ENCODE data around the gene USP43. TPM values are rescaled to one million over a fixed set of nuclear protein-coding genes. Genes with fewer than 3 reads are reported as not detected.

USP43 gene
- total RNA-seq, 4 donors from 2014 or later: 0.20 to 0.84 (median 0.26) TPM

- Histone ChIP-seq H3K27me3 (no peaks in the 10 kb centered on the region), H3K27ac (no peak overlapping the region), H3K4me1 (no peaks in the 10 kb centered on the region), H3K9me3 (no peaks in the 10 kb centered on the region), H3K4me3 (no peak overlapping the region), H3K36me3 (no peaks in the 10 kb centered on the region)
- TF ChIP-seq EP300 (IDR thresholded peaks at IDR 0.05): no peak
- TF ChIP-seq, protein P1, sequence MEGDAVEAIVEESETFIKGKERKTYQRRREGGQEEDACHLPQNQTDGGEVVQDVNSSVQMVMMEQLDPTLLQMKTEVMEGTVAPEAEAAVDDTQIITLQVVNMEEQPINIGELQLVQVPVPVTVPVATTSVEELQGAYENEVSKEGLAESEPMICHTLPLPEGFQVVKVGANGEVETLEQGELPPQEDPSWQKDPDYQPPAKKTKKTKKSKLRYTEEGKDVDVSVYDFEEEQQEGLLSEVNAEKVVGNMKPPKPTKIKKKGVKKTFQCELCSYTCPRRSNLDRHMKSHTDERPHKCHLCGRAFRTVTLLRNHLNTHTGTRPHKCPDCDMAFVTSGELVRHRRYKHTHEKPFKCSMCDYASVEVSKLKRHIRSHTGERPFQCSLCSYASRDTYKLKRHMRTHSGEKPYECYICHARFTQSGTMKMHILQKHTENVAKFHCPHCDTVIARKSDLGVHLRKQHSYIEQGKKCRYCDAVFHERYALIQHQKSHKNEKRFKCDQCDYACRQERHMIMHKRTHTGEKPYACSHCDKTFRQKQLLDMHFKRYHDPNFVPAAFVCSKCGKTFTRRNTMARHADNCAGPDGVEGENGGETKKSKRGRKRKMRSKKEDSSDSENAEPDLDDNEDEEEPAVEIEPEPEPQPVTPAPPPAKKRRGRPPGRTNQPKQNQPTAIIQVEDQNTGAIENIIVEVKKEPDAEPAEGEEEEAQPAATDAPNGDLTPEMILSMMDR (IDR thresholded peaks at IDR 0.05): no peak
- TF ChIP-seq POLR2A (IDR thresholded peaks at IDR 0.05): no peak
- WGBS, 2 donors: 87 to 100% methylated on average over 1 of the region's 1 CpG
- no peak for DNase-seq (ENCODE audit: low spot score in 2 of 2)
These were observed 120.0 kb downstream of the USP43 start for GRCh38 chr17:9765322-9765721.

DNA sequence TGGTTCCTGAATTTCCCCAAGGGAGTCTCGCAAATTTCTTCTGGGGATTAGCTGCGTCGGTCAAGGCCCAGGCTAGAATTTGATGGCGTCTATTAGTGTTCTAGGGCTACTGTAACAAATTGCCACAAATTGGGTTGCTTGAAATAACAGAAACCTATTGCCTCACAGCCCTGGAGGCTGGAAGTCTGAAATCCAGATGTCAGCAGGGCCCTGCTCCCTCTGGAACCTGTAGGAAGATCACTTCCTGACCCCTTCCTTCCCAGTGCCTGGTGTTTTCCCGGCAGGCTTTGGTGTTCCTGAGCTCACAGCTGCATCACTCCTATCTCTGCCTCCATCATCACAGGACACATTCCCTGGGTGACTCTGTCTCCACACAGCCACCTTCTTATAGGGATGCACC is 121.7 kb downstream of the USP43 start:
- Histone ChIP-seq H3K9me3 (no peaks in the 10 kb centered on the region), H3K27ac (no peak overlapping the region), H3K4me3 (no peak overlapping the region)

DNA sequence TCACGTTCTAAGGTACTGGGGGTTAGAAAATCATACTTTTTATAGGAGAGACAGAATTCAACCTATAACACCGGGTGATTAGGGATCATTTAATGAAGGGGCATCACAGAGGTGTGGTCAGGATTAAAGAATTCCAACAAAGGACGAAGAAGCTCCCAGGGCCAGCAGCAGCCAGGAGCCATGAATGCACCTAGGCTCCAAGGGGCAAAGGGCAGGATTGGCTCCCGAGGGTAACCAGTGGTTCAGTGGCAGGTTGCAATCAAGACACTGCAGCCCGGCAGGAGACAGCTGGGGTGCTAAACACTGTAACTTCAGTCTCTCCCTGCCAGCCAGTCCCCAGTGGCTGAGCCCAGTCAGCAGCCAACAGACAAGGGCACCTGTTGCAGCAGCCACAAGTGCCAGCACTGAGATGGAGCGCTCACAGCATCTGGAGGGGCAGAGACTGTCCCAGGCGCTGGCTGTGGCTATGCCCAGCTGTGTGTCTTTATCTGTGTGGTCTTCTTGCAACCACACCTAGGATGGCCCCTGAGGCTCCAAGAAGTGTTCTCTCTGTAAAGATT is 122.2 kb downstream of the USP43 start:
- H3K4me1 ChIP-seq: no peaks in the 10 kb centered on the region
- no peak overlapping the region for H3K27ac ChIP-seq
- H3K4me3 ChIP-seq: no peak overlapping the region
- H3K9me3 ChIP-seq: no peaks in the 10 kb centered on the region
- H3K27me3 ChIP-seq: no peaks in the 10 kb centered on the region
- no peaks in the 10 kb centered on the region for H3K36me3 ChIP-seq
- WGBS, 2 donors: 78 to 87% methylated on average over 7 of the region's 7 CpGs
- DNase-seq (ENCODE audit: low spot score in 2 of 2): no peak
- TF ChIP-seq, protein P1 (IDR thresholded peaks at IDR 0.05): no peak
- TF ChIP-seq EP300 (IDR thresholded peaks at IDR 0.05): no peak

More for the DNA sequence above, 121.7 kb downstream of the USP43 start:
- no peak for TF ChIP-seq EP300 (IDR thresholded peaks at IDR 0.05)
- TF ChIP-seq POLR2A (IDR thresholded peaks at IDR 0.05): no peak
- TF ChIP-seq, protein P1 (IDR thresholded peaks at IDR 0.05): no peak
- Histone ChIP-seq H3K36me3 (no peaks in the 10 kb centered on the region), H3K27me3 (no peaks in the 10 kb centered on the region), H3K4me1 (no peaks in the 10 kb centered on the region)
- DNase-seq (ENCODE audit: low spot score in 2 of 2): no peak
- 56 to 59% methylated on average over 5 of the region's 5 CpGs for WGBS, 2 donors

- H3K27ac ChIP-seq: no peak overlapping the region
- TF ChIP-seq, protein P1 (IDR thresholded peaks at IDR 0.05): peak in 3 of 5 experiments; percentile 34 to 67 (median 46)
- TF ChIP-seq EP300 (IDR thresholded peaks at IDR 0.05): no peak
- no peaks in the 10 kb centered on the region for H3K4me1 ChIP-seq
- H3K36me3 ChIP-seq: no peaks in the 10 kb centered on the region
- no peak for DNase-seq (ENCODE audit: low spot score in 2 of 2)
- H3K27me3 ChIP-seq: no peaks in the 10 kb centered on the region
- no peaks in the 10 kb centered on the region for H3K9me3 ChIP-seq
- 28 to 55% methylated on average over 5 of the region's 5 CpGs for WGBS, 2 donors
- H3K4me3 ChIP-seq: no peak overlapping the region
These were observed 123.1 kb downstream of the USP43 start for GRCh38 chr17:9768381-9768934.

DNA sequence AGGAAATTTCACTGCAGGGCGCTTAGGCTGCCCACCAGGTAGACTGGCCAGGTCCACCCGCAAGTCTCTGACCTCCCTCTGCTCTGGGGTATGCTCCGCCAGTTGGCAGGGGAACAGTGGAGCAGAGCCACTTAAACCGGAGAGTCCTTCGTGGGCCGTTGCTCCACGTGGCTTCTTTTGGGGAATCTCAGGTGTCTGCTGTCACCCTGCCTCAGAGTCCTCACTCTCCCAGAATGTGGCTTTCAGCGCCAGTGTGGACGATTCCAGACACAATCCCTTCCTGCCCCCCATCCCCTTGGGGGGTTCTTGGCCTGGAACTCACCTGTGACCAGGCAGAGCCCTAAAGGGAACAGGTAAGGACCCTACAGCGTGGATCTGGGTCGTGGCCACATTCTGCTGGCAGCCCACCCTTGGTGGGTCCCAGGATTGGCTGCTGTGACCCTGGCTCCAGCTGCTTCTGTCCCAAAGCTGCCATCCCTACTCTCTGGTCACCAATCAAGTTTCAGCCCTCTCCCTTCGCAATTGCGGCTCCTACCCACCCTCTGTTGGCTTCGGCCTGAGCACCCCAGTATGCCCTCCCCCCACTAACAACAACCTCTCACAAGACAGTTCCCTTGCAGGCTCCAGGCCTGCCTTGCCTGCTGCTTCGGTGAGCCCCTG is 123.8 kb downstream of the USP43 start:
- whole genome bisulfite sequencing, 2 donors: 80 to 89% methylated on average over 15 of the region's 15 CpGs

More for the DNA sequence above, 123.8 kb downstream of the USP43 start:
- DNase-seq (ENCODE audit: low spot score in 2 of 2): no peak
- TF ChIP-seq POLR2A (IDR thresholded peaks at IDR 0.05): no peak
- Histone ChIP-seq H3K27me3 (no peaks in the 10 kb centered on the region), H3K27ac (no peak overlapping the region), H3K9me3 (no peaks in the 10 kb centered on the region), H3K36me3 (no peaks in the 10 kb centered on the region), H3K4me3 (no peak overlapping the region), H3K4me1 (no peaks in the 10 kb centered on the region)
